ENCODE data around the gene SURF1.

SURF1 gene

DNA sequence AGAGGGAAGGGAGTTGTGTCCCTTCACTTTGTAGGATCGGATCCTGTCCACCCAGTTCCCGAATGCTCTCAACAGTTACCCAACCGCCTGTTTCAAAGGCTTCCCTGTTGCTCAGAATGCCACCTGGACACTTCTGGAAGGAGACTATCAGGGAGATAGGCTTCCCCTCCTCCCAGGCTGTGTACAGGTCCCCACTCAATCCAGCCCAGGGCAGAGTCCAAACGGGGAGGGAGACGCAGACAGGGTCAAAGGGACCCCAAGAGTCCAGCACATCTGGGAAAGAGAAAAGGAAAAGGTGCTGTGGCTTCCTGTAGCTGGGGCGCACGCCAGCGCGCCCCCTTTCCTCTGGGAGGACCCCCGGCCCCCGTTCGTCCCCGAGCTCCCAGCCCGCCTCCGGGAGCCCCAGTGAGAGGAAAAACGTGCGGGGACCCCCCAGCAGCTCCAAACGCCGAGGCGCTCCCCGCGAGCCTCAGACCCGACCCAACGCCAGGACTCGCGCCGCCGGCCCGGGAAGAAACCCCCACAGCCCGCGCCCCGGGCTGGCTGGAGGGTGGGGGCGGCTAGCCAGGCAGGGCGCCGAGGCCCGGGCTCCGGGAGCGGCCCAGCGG lies 18.9 kb upstream of the SURF1 start:
- TF ChIP-seq, protein P1, sequence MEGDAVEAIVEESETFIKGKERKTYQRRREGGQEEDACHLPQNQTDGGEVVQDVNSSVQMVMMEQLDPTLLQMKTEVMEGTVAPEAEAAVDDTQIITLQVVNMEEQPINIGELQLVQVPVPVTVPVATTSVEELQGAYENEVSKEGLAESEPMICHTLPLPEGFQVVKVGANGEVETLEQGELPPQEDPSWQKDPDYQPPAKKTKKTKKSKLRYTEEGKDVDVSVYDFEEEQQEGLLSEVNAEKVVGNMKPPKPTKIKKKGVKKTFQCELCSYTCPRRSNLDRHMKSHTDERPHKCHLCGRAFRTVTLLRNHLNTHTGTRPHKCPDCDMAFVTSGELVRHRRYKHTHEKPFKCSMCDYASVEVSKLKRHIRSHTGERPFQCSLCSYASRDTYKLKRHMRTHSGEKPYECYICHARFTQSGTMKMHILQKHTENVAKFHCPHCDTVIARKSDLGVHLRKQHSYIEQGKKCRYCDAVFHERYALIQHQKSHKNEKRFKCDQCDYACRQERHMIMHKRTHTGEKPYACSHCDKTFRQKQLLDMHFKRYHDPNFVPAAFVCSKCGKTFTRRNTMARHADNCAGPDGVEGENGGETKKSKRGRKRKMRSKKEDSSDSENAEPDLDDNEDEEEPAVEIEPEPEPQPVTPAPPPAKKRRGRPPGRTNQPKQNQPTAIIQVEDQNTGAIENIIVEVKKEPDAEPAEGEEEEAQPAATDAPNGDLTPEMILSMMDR (IDR thresholded peaks at IDR 0.05) = no peak
- no peak for TF ChIP-seq ZFX (IDR thresholded peaks at IDR 0.05; ENCODE audit: borderline replicate concordance)
- H3K27ac ChIP-seq = peak overlapping the region; percentile 80

DNA sequence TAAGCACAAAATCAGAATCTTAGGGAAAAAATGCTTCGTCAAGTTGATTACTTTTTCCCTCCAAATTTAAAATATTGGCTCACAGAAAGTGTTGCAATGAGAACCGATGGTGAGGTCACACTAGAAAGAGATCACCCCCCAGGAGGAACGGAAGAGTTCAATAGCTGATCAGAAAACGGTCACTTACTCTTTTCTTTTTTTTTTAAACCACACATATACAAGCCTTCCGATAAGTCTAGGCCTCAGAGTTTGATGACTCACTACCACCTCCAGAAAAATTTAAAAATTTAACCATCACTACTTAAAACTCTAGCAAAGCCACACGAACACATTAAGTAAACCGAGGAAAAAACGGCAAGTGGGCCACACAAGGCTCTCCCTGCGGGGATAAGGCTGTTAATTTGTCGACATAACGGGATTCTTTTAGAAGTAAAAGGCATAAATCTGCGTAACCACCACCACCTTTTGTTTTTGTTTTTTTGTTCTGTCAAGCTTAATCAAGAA lies 18.4 kb upstream of the SURF1 start:
- TF ChIP-seq, protein P1 (IDR thresholded peaks at IDR 0.05) = no peak
- no peak for TF ChIP-seq ZFX (IDR thresholded peaks at IDR 0.05; ENCODE audit: borderline replicate concordance)
- peak overlapping the region; percentile 80; the same call in 1 of the 2 replicates for H3K27ac ChIP-seq

DNA sequence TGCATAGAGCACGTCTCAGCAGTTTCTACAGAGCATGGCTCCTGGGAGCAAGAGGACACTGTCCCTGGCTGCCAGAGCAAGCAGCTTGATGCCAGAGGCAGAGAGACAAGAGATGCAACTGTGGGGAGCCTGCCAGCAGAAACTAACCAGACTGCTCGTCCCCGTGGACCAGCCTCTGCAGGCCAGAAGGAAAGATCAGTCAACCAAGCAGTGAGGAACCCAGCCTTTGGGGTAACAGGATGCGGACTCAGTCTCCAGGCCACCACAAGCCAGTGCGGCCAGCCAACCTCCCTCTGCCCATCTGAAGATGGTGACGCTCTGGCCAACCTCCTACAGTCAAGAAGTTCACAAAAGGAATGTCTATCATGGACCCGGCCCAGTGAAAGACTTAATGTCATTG lies 15.9 kb upstream of the SURF1 start:
- no peak for TF ChIP-seq ZFX (IDR thresholded peaks at IDR 0.05; ENCODE audit: borderline replicate concordance)
- TF ChIP-seq, protein P1 (IDR thresholded peaks at IDR 0.05) = no peak

DNA sequence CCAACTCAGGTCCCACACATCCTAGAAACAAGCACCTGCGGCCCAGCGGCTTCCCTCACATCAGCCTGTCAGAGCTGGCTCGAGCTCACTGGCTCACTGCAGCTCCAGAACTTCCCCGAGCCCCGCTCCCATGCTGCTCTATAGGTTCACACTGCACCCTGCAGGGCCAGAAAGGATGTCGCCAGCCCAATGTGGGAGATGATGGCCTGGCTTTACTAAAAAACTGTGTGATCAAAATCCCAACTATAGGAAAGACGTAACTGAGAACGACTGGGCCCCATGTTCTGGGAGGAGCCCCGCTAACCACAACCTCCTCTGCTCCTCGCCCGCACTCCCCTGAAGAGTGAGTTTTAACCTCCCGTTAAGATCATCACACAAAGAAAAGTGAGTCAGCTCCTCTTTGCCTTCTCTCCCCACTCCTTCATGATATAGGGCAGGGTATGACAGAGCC lies 15.0 kb upstream of the SURF1 start:
- TF ChIP-seq ZFX (IDR thresholded peaks at IDR 0.05; ENCODE audit: borderline replicate concordance) = no peak
- TF ChIP-seq, protein P1 (IDR thresholded peaks at IDR 0.05) = no peak
- no peak overlapping the region for H3K27ac ChIP-seq

More for the DNA sequence above, 15.9 kb upstream of the SURF1 start:
- H3K27ac ChIP-seq = no peak overlapping the region

DNA sequence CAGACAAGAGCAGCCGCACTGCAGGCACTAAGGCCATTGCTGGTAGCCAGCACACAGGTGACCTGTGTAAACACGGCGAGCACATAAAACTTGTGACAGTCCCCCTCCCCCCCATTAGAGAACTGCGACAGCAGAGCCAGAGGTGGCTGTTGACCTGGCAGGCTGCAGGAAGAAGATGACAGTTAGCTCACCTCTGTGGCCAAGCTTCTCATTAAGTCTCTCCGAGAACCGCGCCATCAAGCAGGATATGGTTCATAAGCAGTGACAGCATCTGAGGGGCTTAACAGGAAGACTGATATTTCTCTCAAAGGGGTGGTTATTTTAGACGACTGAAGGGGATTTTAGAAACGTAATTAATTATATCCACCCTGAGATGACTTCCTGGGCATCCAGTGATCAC lies 14.4 kb upstream of the SURF1 start:
- no peak overlapping the region for H3K27ac ChIP-seq
- TF ChIP-seq, protein P1 (IDR thresholded peaks at IDR 0.05) = no peak
- TF ChIP-seq ZFX (IDR thresholded peaks at IDR 0.05; ENCODE audit: borderline replicate concordance) = no peak

DNA sequence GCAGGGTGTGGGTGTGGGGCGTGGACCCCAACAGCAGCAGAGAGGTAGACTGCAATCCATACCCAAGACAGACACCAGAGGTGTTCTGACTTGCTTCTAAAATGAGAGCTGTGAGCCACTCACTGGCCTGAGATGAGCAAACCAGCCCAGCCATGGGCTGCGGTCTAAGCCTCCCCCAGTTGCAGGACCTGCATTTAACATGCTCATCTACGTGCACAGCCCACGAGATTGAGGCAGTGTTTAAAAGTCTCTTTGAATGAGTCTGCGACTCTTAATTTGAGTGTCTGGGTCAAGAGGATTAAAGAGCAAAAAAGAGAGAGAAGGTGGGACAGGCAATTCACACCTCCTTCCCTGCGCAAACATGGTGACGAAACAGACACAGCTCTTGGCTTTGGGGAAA lies 13.6 kb upstream of the SURF1 start:
- H3K27ac ChIP-seq = no peak overlapping the region
- no peak for TF ChIP-seq ZFX (IDR thresholded peaks at IDR 0.05; ENCODE audit: borderline replicate concordance)
- TF ChIP-seq, protein P1 (IDR thresholded peaks at IDR 0.05) = no peak

DNA sequence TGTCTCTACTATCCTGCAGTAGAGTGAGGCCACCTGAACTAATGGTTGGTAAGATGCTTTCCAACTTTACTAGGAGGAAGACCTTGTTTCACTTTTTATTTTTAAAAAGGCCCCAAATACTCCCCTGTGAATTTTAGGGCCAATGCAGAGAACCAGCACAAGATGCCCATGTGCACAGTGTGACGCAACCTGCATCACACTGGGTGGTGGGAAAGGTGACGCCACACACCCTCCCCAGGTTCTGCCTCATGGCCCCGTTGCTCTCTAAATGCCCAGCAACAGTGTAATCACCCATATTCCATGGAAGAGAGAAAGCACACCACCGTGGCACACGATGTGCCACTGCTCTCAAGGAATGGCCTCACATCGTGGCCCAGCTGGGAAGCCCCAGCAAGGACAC lies 13.1 kb upstream of the SURF1 start:
- H3K27ac ChIP-seq = no peak overlapping the region
- TF ChIP-seq, protein P1 (IDR thresholded peaks at IDR 0.05) = no peak
- no peak for TF ChIP-seq ZFX (IDR thresholded peaks at IDR 0.05; ENCODE audit: borderline replicate concordance)

Measured in 22Rv1 (cell line).